Cerebellar nuclear complex (tissue), 1 donor: ENCODE results near the gene TBC1D7.
A peak's percentile ranks its signal among the peaks of the same experiment; 100 is the strongest.

ENCODE experiments used
- DNase-seq, 2 experiments: peaks; one replicate each; lab custom pipeline; 2025; lab: John Stamatoyannopoulos, UW

The TBC1D7 gene

GRCh38 chr6:13328076-13328874 lies at the start of gene TBC1D7:
Gene TBC1D7, minus strand, starts transcription at chr6:13328537. Its CDS starts 1,639 bp downstream, at chr6:13326898.
- DNase-seq, result peak in 1 of 2 experiments; percentile 36

- DNase-seq, result no peak
Measured at GRCh38 chr6:13377054-13377758, 48.9 kb upstream of the TBC1D7 start.

- no peak for DNase-seq
Measured at GRCh38 chr6:13375360-13375878, 47.1 kb upstream of the TBC1D7 start.

GRCh38 chr6:13373919-13374318 lies 45.6 kb upstream of the TBC1D7 start:
- DNase-seq, result no peak

GRCh38 chr6:13373488-13373886 lies 45.1 kb upstream of the TBC1D7 start:
- DNase-seq, result no peak

- no peak for DNase-seq
Measured at GRCh38 chr6:13372688-13373487, 44.6 kb upstream of the TBC1D7 start.

- no peak for DNase-seq
Measured at GRCh38 chr6:13372076-13372475, 43.7 kb upstream of the TBC1D7 start.

- DNase-seq, result no peak
Measured at GRCh38 chr6:13371421-13372072, 43.2 kb upstream of the TBC1D7 start.

GRCh38 chr6:13370623-13371022 lies 42.3 kb upstream of the TBC1D7 start:
- DNase-seq, result no peak

GRCh38 chr6:13369591-13369990 lies 41.3 kb upstream of the TBC1D7 start:
- DNase-seq, result no peak

- no peak for DNase-seq
Measured at GRCh38 chr6:13368731-13369115, 40.4 kb upstream of the TBC1D7 start.

GRCh38 chr6:13368079-13368730 lies 39.9 kb upstream of the TBC1D7 start:
- no peak for DNase-seq

GRCh38 chr6:13367396-13367795 lies 39.1 kb upstream of the TBC1D7 start:
- no peak for DNase-seq

- no peak for DNase-seq
Measured at GRCh38 chr6:13365320-13365719, 37.0 kb upstream of the TBC1D7 start.

GRCh38 chr6:13364842-13365241 lies 36.5 kb upstream of the TBC1D7 start:
- no peak for DNase-seq

- no peak for DNase-seq
Measured at GRCh38 chr6:13362412-13362811, 34.1 kb upstream of the TBC1D7 start.

GRCh38 chr6:13360671-13361540 lies 32.6 kb upstream of the TBC1D7 start:
- no peak for DNase-seq

GRCh38 chr6:13359287-13359686 lies 30.9 kb upstream of the TBC1D7 start:
- DNase-seq, result no peak

GRCh38 chr6:13358511-13358910 lies 30.2 kb upstream of the TBC1D7 start:
- no peak for DNase-seq

- no peak for DNase-seq
Measured at GRCh38 chr6:13357551-13358075, 29.3 kb upstream of the TBC1D7 start.
